ENCODE data around the gene ZNF583.

The ZNF583 gene

GRCh38 chr19:56474308-56474707 lies 70.2 kb downstream of the ZNF583 start:
- Histone ChIP-seq H3K4me2 (ENCODE audit: low read length) (no peak overlapping the region), H2AFZ (ENCODE audit: low read depth, low read length) (no peak overlapping the region), H3K36me3 (replicated peaks; ENCODE audit: low read depth, low read length) (no peaks in the 10 kb centered on the region), H3K79me2 (ENCODE audit: low read length) (no peaks in the 10 kb centered on the region), H3K4me3 (ENCODE audit: low read length) (no peak overlapping the region), H3K9me3 (ENCODE audit: insufficient read depth, low read length) (peaks cover 12% of the 10 kb centered on the region), H3K4me1 (ENCODE audit: low read length) (no peaks in the 10 kb centered on the region), H3K27ac (ENCODE audit: low read length) (no peak overlapping the region), H3K27me3 (ENCODE audit: low read depth, low read length) (no peaks in the 10 kb centered on the region), H3K9ac (ENCODE audit: low read length) (no peak overlapping the region), H4K20me1 (ENCODE audit: insufficient read depth, low read length) (no peaks in the 10 kb centered on the region)
- TF ChIP-seq EZH2phosphoT487 (IDR thresholded peaks at IDR 0.05; ENCODE audit: low read depth), result no peak
- TF ChIP-seq, protein P1, sequence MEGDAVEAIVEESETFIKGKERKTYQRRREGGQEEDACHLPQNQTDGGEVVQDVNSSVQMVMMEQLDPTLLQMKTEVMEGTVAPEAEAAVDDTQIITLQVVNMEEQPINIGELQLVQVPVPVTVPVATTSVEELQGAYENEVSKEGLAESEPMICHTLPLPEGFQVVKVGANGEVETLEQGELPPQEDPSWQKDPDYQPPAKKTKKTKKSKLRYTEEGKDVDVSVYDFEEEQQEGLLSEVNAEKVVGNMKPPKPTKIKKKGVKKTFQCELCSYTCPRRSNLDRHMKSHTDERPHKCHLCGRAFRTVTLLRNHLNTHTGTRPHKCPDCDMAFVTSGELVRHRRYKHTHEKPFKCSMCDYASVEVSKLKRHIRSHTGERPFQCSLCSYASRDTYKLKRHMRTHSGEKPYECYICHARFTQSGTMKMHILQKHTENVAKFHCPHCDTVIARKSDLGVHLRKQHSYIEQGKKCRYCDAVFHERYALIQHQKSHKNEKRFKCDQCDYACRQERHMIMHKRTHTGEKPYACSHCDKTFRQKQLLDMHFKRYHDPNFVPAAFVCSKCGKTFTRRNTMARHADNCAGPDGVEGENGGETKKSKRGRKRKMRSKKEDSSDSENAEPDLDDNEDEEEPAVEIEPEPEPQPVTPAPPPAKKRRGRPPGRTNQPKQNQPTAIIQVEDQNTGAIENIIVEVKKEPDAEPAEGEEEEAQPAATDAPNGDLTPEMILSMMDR (IDR thresholded peaks at IDR 0.05; ENCODE audit: low read depth, low read length), result no peak

GRCh38 chr19:56476093-56476492 lies 72.0 kb downstream of the ZNF583 start:
- peaks cover 19% of the 10 kb centered on the region for H3K9me3 ChIP-seq (ENCODE audit: insufficient read depth, low read length)
- H3K27ac ChIP-seq (ENCODE audit: low read length), result no peak overlapping the region
- TF ChIP-seq EZH2phosphoT487 (IDR thresholded peaks at IDR 0.05; ENCODE audit: low read depth), result no peak
- TF ChIP-seq, protein P1 (IDR thresholded peaks at IDR 0.05; ENCODE audit: low read depth, low read length), result no peak
- no peaks in the 10 kb centered on the region for H3K4me1 ChIP-seq (ENCODE audit: low read length)
- H3K27me3 ChIP-seq (ENCODE audit: low read depth, low read length), result no peaks in the 10 kb centered on the region
- no peaks in the 10 kb centered on the region for H3K79me2 ChIP-seq (ENCODE audit: low read length)
- H3K9ac ChIP-seq (ENCODE audit: low read length), result no peak overlapping the region
- no peak overlapping the region for H3K4me3 ChIP-seq (ENCODE audit: low read length)
- H4K20me1 ChIP-seq (ENCODE audit: insufficient read depth, low read length), result no peaks in the 10 kb centered on the region
- H3K36me3 ChIP-seq (replicated peaks; ENCODE audit: low read depth, low read length), result no peaks in the 10 kb centered on the region
- no peak overlapping the region for H3K4me2 ChIP-seq (ENCODE audit: low read length)
- H2AFZ ChIP-seq (ENCODE audit: low read depth, low read length), result no peak overlapping the region

Data from OCI-LY3 (cell line).